ENCODE measurements around the gene OR51A7.
"Not testable (repeated sequence)": the region's sequence is repeated elsewhere in the genome, so short reads cannot be mapped to it uniquely, and the experiment has no call there.

The OR51A7 gene

GRCh38 chr11:4926608-4927007, 23.0 kb downstream of the OR51A7 start:
- no peak for DNase-seq (ENCODE audit: low read depth, low spot score)
- no peak overlapping the region for H3K4me3 ChIP-seq (ENCODE audit: low read depth, low read length)
- ChIA-PET POLR2A (no interaction called here), CTCF (no interaction called here)
- no peak for TF ChIP-seq CTCF (IDR thresholded peaks at IDR 0.05; ENCODE audit: insufficient read depth, low read length, missing control alignments)

- no peak for TF ChIP-seq CTCF (IDR thresholded peaks at IDR 0.05; ENCODE audit: insufficient read depth, low read length, missing control alignments)
- ChIA-PET POLR2A (no interaction called here), CTCF (no interaction called here)
- no peak overlapping the region for H3K4me3 ChIP-seq (ENCODE audit: low read depth, low read length)
- no peak for DNase-seq (ENCODE audit: low read depth, low spot score)
Observed at GRCh38 chr11:4932751-4933150, 29.2 kb downstream of the OR51A7 start.

- TF ChIP-seq CTCF (IDR thresholded peaks at IDR 0.05; ENCODE audit: insufficient read depth, low read length, missing control alignments) = no peak
- H3K4me3 ChIP-seq (ENCODE audit: low read depth, low read length) = no peak overlapping the region
- ChIA-PET CTCF (no interaction called here), POLR2A (no interaction called here)
- DNase-seq (ENCODE audit: low read depth, low spot score) = no peak
Observed at GRCh38 chr11:4936745-4937144, 33.2 kb downstream of the OR51A7 start.

- DNase-seq (ENCODE audit: low read depth, low spot score) = no peak
- no peak within 1 kb of the TSS for H3K4me3 ChIP-seq (ENCODE audit: low read depth, low read length)
- POLR2A ChIA-PET = no interaction called here
- CTCF ChIA-PET = no interaction called here
- TF ChIP-seq CTCF (IDR thresholded peaks at IDR 0.05; ENCODE audit: insufficient read depth, low read length, missing control alignments) = no peak
Observed at GRCh38 chr11:4947505-4947904, 43.9 kb downstream of the OR51A7 start, which contains the start of gene OR51A4. Gene OR51A4 (minus strand): TSS chr11:4947605. CDS start chr11:4947100, 505 bp downstream.

GRCh38 chr11:4955613-4956012, 52.0 kb downstream of the OR51A7 start, which contains the start of gene OR51A2:
Gene OR51A2 (minus strand): TSS chr11:4955713. CDS start chr11:4955713, 0 bp downstream.
- H3K4me3 ChIP-seq (ENCODE audit: low read depth, low read length); CTCF ChIA-PET; POLR2A ChIA-PET: not testable (repeated sequence)

GRCh38 chr11:4957396-4957795, 53.8 kb downstream of the OR51A7 start:
- CTCF ChIA-PET = no interaction called here
- no peak for DNase-seq (ENCODE audit: low read depth, low spot score)

More at GRCh38 chr11:4955613-4956012, 52.0 kb downstream of the OR51A7 start, which contains the start of gene OR51A2:
- not testable (repeated sequence) for DNase-seq (ENCODE audit: low read depth, low spot score)

More at GRCh38 chr11:4957396-4957795, 53.8 kb downstream of the OR51A7 start:
- H3K4me3 ChIP-seq (ENCODE audit: low read depth, low read length) = no peak overlapping the region
- POLR2A ChIA-PET = no interaction called here
- no peak for TF ChIP-seq CTCF (IDR thresholded peaks at IDR 0.05; ENCODE audit: insufficient read depth, low read length, missing control alignments)
